Stomach (tissue), 4 donors: ENCODE results near the gene CAB39.

ENCODE experiments used
- CTCF ChIP-seq, 7 experiments: fragments of 450-650 bp in 4 of 7; fragments of 200-600 bp in 3 of 7; sonication (generic) in 3 of 7; IDR thresholded peaks; one replicate each; pipeline ENCODE4 v1.5.1; 2016 to 2019; ENCODE audit warnings: antibody characterized with exemption in 7 of 7, control low read depth in 2 of 7, mild to moderate bottlenecking in 1 of 7
- EP300 ChIP-seq: sonication (generic); formaldehyde crosslinking; IDR thresholded peaks from one replicate; pipeline ENCODE4 v1.6.1; 2017; ENCODE audit warnings: antibody characterized with exemption
- POLR2A ChIP-seq, 4 donors: fragments of 450-650 bp; IDR thresholded peaks; one replicate each; pipeline ENCODE4 v1.6.1; 2016; ENCODE audit warnings: antibody characterized with exemption in 4 of 4, control low read depth in 2 of 4, mild to moderate bottlenecking in 1 of 4, moderate library complexity in 1 of 4
- POLR2AphosphoS5 ChIP-seq, 3 donors: sonication (generic); formaldehyde crosslinking; IDR thresholded peaks; one replicate each; pipeline ENCODE4 v1.6.1; 2016; ENCODE audit warnings: antibody characterized with exemption in 3 of 3

- TF ChIP-seq CTCF (IDR thresholded peaks at IDR 0.05) = no peak
- no peak for TF ChIP-seq EP300
- no peak for TF ChIP-seq POLR2A (IDR thresholded peaks at IDR 0.05)
- TF ChIP-seq POLR2AphosphoS5 (IDR thresholded peaks at IDR 0.05) = no peak
Measured at GRCh38 chr2:230772156-230772555, 59.5 kb downstream of the CAB39 start.
